HG03432 (cell line): Measurements from ENCODE around the gene SHOC2.
A peak's percentile ranks its signal among the peaks of the same experiment; 100 is the strongest.
"Not testable (repeated sequence)": the region's sequence is repeated elsewhere in the genome, so short reads cannot be mapped to it uniquely, and the experiment has no call there.

ENCODE experiments used
- ATAC-seq: cut with Tn5 transposase; IDR thresholded peaks from one replicate; pipeline ENCODE4 v1.9.1; 2021; ENCODE audit warnings: mild to moderate bottlenecking, moderate library complexity; ENCODE audit not compliant: unreplicated experiment

Gene SHOC2

DNA sequence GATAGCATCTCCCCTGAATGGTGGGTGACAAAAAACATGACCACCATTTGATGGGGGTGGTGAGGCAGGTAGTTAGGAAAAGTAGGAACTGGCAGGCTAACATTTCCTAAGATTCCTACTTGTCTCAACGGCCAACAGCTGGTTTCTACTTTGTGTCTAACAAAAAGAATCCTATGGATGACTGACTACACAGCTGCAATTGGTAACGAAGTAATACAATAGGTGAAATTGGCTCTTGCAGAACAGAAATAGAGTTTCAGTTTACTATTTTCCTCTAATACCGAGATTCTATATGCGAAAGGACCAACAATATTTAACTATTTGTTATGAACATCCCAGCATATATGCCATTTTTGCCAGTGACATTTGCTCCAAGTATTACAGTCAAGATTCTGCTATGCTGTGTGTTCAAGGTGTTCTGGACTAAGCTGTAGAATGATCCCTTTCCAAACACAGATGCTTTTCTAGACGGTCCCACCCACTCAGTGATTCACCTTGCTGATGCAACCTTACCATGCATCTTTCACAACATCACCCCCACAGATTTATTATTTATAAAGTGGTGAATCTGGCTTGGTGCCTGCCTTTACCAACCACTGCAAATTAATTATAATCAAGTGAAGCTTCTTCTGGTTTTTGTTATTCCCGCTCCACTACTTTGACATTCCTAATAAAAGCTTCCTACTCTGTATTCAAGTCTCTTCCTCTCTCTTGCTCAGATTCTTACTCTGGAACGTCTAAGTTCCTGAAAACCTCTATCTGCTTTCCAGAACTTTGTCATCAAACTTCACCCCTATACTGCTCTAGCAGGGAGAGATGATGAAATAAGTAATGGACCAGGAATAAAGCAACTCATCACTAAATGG is 17.2 kb upstream of the SHOC2 start:
- ATAC-seq: no peak

DNA sequence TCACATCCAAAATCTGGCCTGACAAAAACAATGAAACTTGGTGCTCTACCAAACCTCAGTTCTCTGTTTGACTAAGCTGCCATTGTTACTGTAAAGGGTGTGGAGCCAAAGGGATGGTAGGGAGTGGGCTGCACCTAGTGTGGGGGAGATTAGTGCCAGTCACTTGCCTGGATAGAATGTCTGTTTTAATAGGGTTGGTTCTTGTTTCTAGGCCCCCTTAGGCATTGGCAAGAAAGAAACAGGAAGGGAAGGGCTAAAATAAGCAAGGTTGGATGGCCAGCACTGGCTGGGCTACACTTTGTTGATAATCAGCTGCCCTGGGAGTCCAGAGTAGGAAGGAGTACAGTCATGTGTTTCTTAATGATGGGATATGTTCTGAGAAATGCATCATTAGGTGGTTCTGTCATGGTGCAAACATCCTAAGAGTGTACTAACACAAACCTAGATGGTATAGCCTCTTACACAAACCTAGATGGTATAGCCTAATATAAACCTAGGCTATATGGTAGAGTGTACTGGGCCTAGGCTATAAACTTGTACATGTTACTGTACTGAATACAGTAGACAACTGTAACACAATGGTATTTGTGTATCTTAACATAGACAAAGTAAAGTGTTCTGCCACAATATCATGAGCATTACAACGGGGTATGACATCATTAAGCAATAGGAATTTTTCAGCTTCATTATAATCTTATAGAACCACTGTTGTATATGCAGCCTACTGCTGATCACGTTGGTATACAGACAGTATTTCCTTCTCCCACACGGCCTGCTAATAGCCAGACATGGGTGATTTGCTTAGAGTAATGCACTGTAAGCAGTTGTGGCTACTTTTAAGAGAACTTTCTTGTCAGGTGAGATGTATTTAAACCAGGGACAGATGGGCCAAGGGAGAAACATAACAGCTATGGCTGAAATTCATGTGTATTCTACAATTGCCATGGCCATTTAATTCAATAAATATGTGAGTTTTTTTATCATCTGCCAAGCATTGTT is 15.8 kb upstream of the SHOC2 start:
- peak; percentile 80 for ATAC-seq

DNA sequence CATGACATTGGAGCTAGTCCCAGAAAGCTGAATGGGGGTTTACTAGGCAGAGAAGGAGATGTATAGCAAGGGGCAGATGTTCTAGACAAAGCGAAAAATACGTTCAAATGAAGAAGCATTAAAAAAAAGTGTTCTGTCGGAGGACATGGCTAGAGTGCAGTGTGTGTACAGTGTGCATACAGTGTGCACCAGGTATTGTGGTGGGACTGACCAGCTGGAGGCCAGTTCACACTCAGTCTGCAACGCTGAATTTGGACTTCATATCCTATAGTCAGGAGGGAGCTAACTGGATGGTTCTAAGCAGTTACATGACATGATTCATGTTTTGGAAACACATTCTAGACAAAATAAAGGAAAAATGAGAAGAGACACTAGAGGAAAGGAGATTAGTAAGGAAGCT is 9.3 kb upstream of the SHOC2 start:
- no peak for ATAC-seq

DNA sequence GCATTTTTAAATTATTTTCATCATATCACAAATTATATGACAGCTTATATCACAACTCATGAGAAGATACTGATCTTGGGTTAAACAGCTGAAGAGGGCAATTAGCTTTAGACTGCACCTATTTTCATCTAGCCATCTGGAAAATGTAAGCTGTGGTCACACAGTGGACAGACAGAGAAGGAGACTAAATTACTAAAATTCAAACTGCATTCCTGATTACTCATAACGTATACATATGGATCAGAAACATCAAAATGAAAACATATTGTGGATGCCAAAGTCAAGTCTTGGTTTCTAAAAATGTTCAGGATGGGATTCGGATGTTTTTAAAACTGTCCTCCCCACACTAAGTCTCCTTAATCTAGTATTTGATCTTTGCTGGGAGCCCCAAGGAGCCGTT is 7.0 kb upstream of the SHOC2 start:
- ATAC-seq: no peak

DNA sequence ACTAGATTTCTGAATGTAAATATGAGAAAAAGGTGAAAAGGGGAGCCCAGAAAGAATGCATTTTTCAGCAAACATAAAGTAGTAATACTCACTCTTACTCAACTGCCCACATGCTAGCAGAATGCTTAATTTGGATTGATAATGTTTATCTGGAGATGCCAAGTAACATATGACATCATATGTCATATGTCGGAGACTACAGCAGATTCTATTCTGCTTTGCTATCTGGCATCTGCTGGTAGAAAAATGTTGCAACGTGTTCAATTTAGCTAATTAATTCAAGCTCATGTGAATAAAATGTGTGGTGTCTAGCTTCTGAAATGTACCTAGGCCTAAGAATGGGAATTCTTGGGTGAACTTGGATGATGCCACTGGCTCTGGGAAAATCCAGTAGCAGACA is 5.0 kb upstream of the SHOC2 start:
- ATAC-seq: no peak

DNA sequence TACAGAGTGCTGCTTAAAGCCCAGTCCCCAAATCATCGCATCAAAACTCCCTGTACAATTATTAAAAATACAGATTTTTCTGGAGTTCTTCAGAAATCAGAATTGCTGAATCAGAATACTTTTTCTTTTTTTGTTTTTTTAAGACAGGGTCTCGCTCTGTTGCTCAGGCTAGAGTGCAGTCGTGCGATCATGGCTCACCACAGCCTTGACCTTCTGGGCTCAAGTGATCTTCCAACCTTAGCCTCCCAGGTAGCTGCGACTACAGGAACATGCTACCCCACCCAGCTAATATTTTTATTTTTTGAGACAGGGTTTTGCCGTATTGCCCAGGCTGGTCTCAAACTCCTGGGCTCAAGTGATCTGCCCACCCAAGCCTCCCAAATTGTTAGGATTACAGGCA is 4.4 kb upstream of the SHOC2 start:
- ATAC-seq: no peak

DNA sequence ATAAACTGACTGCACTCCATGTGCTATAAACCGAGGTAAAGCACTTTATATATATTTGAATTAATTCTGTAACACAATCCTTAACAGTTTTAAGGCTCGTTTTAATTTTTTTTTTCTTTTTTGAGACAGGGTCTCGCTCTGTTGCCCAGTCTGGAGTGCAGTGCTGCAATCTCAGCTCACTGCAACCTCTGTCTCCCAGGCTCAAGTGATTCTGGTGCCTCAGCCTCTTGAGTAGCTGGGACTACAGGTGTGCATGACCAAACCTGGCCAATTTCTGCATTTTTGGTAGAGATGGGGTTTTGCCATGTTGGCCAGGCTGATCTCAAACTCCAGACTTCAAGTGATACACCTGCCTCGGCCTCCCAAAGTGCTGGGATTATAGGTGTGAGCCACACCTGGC is 3.8 kb upstream of the SHOC2 start:
- not testable (repeated sequence) for ATAC-seq

DNA sequence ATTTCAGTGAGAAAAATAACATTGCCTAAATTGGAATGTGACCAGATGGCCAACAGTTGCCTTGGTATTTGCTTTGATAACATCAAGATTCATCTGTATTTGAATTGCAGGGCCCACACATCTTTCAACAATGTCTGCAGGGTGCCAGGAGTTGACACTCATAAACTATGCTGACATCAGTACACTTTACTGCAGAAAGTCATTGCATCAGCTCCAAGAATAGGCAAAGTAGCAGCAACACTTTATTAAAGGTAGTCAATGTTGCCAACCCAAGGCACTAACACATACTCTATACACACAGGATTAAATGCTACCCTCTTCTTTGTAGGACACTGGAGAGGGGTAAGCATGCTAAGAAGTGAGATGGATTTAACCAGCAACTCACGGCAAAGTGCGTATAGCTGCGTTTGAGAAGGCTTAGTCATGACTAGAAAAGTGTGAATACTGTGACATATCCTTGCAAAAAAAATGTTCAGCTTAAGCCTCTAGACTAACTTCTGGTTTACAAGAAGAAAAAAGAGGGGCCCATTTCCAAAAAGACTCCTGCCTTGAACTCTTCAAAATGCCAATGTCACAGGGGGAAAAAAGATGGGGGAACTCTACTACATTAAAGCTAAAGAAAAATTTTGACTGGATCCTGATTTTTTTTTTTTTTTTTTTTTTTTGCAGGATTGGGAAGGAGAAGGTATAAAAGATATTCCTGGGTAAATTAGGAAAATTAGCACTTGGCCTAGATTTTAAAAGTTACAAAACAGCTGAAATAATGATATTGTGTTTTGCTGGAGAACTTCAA is 2.7 kb upstream of the SHOC2 start:
- no peak for ATAC-seq

DNA sequence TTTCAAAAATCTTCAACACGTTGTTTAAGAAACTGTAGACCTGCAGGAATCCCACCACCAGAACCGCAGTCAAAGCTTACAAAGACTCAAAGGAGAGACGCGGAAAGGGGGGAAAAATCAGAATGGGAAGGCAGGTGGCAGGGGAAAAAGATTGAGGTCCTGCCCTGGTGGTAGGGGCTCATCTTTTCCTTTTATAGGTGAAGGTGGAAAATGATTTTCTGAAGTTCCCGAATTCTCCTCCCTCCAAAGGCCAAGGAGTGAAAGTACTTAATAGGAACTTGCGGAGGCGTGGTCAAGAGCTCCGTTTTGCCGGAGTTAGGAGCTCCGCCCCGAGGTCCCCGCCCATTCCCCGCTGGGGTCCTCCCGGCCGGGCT is 1.1 kb upstream of the SHOC2 start:
- no peak for ATAC-seq

DNA sequence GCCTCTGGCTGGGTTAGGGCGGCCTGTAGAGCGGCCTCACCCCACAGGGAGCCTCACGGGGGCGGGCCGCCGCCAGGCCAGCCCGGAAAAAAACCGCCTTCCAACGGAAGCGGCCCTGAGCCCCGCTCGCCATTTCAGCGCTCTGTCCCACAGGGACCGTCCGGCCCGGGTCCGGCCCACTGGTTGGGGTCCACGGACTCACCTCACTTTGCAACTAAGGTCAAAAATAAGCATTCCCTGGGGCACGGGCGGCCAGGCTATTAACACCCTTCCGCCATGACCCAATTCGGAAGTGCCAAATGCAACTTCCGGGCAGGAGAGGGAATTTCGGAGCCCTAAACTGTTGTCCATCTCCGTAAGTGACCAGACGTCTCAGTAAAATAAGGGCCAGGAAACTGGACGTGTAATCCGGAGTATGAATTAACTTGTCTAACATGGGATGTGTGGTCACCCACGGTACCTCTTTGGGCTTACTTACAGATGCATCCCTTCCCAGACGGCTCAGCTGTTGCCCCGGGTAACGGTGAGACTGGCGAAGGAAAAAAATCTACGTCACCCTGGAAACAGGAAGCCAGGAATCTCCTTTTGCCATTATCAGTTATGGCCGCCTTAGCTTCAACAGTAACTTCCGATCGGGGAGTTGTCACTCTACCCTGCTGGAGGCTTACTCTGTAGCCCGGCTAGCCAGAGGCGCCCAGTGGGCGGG is 608 bp upstream of the SHOC2 start, which contains the start of gene BBIP1:
TSS of gene BBIP1 (minus strand) at position 538 of the 706 bp plus-strand sequence. CDS start 1,023 bp downstream, outside the sequence.
- peak; percentile 82 for ATAC-seq

DNA sequence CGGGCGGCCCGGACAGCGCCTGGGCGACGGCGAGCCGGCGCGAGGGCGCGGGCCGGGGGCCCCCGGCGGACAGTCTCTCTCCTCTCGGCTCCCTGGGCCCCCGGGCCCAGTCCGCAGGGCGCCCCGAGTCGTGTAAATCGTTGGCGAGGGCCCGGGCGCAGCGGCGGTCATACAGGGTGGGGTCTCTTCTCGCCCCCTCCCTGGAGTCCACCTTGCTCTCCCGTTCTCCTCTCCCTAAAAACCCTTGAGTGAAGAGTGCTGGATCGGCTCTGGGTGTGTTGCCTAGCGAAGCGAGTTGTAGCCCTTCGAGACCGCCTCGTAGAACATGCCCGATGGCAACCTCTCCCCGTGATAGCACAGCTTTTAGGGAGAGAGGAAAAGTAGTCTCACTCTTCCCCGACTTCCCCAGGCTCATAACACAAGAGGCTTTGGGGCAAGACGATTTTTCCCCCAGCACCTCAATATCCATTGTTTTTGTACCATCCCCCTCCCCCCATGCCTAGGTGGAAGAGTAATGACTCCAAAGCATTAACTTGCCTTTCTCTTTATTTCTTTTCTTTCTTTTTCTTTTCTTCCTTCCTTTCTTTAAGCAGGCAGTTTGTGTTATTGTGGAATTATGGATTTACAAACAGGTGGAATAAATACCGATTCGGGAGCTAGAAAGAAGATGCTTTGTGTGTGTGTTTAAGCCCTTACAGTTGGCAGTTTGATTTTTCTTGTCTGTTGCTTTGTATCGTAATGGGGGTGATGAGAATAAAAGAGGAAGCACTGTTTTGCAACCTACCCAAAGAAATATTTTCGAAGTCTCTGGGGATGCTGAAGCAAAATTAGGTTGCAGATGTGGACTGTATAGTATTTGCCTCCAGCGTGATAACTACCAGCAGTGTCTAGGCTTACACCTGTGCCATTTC is 822 bp downstream of the SHOC2 start:
- peak; percentile 25 for ATAC-seq

DNA sequence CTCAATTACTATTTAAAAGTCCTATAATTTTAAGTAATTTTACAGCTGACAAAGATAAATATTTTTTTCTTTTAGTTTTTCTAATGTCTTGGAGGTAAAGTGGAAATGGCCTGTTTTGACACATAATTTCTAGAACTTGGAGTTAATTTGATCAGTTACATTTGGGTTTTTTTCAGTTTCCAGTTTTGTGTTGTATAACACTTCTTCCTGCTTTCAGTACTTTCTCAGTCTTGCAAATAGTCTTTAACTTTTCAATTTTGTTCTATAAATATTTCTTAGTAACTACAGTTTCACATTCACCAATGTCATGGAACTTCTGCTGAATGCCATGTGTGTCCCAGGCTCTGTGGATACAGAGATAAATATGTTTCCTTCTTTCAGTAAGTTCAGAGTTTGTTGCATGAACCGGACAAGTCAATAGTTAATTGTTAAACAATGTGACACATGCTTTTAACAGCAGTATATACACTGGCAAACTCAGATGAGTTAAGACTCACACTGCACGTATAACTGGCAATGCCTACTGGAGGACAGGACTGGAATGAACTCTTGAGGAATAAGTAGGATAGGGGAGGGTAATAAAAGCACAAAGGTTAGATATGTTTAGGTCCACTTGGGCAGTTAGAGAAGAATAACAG is 4.6 kb downstream of the SHOC2 start:
- peak; percentile 25 for ATAC-seq

DNA sequence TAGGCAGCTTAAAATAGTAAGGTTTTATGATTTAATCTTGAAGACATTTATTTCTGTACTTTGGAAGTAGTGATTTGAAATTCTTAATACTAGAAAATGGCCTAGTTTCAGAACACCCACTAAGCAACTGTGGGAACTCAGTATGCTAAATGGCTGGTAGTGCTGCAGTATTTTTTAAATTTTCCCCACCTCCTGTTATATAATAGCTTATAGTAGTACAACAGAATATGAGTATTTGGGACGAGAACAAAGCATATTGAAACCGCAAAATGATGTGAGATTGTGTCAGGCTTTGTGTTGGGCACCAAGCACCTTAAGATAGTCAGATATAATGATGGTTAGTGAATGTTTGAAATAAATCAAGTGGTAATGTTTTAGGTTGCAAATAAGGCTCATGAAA is 8.1 kb downstream of the SHOC2 start:
- no peak for ATAC-seq

DNA sequence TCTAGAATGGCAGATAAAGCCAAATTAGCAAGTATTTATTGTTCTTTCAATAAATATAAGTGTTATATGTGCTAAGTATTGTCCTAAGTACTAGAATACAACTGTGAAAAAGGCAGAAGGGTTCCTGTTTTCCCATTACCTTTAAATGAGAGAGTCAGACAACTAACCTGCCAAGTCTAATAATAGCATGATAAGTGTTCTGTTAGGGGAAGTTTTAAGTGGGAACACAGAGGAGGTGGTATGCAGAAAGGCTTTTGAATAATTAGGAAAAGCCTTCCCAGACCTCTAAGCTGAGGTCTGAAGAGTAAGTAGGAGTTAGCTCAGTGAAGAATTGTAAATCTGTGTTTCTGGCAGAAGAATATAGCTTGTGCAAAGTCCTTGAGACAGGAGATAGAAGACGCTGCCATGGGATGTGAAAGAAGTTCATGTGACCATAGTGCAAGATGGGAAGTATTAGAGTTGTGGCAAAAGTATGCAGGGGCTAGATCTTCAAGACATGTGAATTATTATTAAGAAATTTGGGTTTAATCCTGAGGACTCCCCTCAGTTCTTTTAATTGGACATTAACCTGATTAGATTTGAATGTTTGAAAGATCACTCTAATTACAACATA is 12.5 kb downstream of the SHOC2 start:
- peak; percentile 33 for ATAC-seq

DNA sequence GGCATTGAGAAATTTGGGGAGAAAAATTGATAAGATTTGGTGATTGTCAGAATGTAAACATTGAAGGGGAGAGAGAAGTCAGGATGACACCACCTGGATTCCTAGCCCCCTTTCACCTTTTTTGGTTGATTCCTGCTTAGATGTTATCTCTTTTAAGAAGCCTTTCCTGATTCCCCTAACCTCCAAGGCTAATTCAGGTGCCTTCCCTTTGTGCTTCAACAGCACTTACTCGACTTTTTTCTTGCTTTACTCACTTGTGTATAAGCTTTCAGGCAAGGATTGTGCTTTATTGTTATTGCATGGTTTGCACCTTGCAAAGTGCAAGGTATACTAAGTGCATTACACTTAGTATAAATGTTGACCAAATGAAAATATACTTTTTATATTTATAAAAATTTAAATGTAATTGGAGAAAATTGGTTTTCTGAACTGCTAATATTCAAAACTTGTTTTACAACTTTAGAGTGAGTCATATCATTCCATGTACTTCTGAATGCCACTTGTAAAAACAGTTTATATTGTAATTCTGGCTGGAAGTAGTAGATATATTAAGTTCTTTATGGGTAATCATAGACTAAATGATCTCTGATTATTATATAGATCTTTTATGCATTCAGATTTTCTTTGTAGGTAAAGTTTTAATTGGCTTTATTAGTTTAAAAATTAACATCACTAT is 13.2 kb downstream of the SHOC2 start:
- ATAC-seq: no peak

DNA sequence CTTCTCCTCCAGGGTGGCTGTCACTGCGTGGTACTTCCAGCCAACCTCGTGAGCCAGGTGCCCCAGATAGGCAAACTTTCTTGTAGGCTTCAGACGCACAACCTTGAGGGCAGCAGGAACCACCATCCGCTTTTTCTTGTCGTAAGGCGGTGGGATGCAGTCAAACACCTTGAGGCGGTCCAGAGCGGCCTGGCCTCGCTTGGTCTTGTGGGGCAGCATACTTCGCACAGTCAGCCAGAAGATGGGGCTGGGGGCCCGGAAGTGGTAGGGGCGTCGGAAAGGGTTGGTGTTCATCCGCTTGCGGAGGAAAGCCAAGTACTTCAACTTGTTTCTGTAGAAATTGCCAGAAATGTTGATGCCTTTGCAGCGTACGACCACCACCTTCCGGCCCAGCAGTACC is 17.4 kb downstream of the SHOC2 start:
- no peak for ATAC-seq

DNA sequence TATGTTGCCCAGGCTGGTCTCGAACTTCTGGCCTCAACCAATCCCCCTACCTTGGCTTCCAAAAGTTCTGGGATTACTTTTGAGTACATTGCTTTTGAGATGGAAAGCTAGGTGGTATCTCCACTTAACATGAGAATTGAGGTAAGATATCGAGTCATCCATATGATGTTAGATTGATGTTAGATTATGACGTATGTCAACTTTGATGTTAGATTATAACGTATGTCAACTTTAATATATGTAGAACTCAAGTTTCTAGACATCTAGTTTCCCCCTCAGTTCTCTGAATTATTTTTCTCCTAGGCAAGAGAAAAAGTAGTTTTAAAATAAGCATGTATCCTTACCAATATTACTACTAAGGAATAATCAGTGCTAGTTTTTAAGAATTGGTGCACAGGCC is 20.0 kb downstream of the SHOC2 start:
- no peak for ATAC-seq
